Stimulated activated CD4-positive, alpha-beta T cell treated with anti-CD3 and anti-CD28 coated beads, Interleukin-15, amount 100 ng/mL, for 24 hours (primary cell): ENCODE data around the gene AMOT.

Experiments
- DNase-seq: peaks from one replicate; pipeline ENCODE4 v3.0.0-alpha.2; 2020

Gene AMOT

DNA sequence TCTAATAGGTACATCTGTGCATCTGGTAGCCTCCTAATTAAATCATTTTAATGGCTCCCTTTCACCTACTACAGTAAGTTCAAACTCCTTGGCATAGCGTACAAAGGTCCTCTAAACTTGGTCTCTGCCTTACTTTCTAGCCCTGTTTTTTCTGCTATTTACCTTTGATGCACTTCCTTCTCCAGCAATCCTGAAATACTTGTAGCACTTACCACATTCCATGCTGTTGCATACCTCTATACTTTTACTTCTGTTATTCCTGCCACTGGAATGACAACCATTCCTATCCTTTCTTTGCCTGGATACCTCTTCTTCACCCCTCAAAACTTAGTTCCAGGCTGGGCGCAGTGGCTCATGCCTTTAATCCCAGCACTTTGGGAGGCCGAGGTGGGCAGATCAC lies 104.3 kb downstream of the AMOT start:
- no peak for DNase-seq

DNA sequence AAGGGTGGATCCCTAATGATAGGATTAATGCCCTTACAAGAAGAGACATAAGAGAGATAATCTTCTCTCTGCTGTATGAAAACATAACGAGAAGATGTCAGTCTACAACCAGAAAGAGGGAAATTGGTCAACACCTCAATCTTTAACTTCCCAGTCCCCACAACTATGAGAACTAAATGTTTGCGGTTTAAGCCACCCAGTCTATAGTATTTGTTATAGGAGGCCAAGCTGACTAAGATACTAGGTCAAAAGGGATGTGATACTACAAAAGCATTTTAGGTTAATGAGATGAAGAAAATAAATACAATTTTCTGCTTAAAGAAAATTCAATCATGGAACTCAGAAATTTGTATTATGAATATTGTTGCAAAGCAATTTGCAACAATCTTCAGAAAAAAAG lies 105.5 kb downstream of the AMOT start:
- DNase-seq: no peak

DNA sequence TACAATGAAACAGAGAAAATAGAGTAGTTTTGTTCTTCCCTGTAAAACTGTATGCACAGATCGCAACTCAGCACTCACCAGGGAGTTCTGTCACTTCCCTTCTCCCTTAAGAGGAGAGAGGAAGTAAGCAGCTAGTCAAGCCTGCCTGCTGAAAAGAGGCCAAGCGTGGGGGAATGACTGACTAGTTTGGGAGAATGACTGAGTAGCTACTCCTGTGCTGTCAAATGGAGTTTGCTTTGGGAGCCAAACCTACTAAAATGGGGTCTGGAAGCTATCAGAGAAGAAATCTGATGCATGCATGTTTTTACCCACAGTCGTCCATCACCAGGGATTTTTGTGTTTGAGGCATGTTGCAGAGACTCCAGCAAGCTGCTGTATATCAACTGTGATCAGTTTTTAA lies 106.3 kb downstream of the AMOT start:
- no peak for DNase-seq

DNA sequence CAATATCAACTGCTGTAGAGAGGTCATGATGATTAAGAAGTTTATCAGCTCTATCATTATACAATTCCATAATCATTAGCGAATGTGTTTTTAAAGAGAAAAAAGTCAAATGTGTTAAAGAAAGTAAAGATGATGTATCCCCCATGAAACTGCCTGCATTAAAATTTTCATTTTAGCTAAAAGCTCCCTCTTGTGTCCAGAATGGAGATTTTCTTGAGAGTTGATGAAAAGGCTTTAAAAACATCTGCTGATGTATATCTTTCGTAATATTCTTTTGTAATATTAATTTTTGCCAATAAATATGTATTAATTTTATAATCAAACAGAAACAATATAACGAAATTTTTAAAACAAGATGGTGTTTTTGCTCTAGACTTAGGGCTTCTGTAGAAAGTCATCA lies 108.8 kb downstream of the AMOT start:
- DNase-seq: no peak
